ENCODE data around the gene LRRC4C.

GRCh38 chr11:41146326-41146725 lies 313.1 kb downstream of the LRRC4C start:
- TF ChIP-seq, protein P1, sequence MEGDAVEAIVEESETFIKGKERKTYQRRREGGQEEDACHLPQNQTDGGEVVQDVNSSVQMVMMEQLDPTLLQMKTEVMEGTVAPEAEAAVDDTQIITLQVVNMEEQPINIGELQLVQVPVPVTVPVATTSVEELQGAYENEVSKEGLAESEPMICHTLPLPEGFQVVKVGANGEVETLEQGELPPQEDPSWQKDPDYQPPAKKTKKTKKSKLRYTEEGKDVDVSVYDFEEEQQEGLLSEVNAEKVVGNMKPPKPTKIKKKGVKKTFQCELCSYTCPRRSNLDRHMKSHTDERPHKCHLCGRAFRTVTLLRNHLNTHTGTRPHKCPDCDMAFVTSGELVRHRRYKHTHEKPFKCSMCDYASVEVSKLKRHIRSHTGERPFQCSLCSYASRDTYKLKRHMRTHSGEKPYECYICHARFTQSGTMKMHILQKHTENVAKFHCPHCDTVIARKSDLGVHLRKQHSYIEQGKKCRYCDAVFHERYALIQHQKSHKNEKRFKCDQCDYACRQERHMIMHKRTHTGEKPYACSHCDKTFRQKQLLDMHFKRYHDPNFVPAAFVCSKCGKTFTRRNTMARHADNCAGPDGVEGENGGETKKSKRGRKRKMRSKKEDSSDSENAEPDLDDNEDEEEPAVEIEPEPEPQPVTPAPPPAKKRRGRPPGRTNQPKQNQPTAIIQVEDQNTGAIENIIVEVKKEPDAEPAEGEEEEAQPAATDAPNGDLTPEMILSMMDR (IDR thresholded peaks at IDR 0.05) = no peak
- TF ChIP-seq POLR2A (IDR thresholded peaks at IDR 0.05) = no peak

All from Peyer's patch (tissue), 4 donors.